OCI-LY3 (cell line): ENCODE data around the gene SSBP1.

ENCODE experiments used
- CTCF ChIP-seq: fragments of 200-600, 300-600 bp; sonication (generic); IDR thresholded peaks from 2 replicates; pipeline ENCODE4 v1.5.1; 2014; ENCODE audit warnings: antibody characterized with exemption, low read length, low read depth
- EZH2phosphoT487 ChIP-seq: fragments of 200-600 bp; shearing (Covaris generic); IDR thresholded peaks from 2 replicates; pipeline ENCODE4 v1.6.1; 2018; ENCODE audit warnings: antibody characterized with exemption, mixed run types, low read depth

- TF ChIP-seq CTCF (no peak), EZH2phosphoT487 (no peak)
Observed at GRCh38 chr7:141708351-141708750, 29.8 kb upstream of the SSBP1 start, which contains the start of gene WEE2.
